ENCODE measurements around the gene MPL. TPM values are rescaled to one million over a fixed set of nuclear protein-coding genes. Genes with fewer than 3 reads are reported as not detected.
A peak's percentile ranks its signal among the peaks of the same experiment; 100 is the strongest.

Gene MPL
- total and polyA plus RNA-seq, 2 of the 8 experiments (the other 6 are each of a cell fraction or from before 2014, with no cell fraction given), result 0.08 TPM; not detected in 1

GRCh38 chr1:43293176-43293575 lies 44.4 kb upstream of the MPL start:
- H2BK12ac ChIP-seq (ENCODE audit: low read depth, low read length), result no peak overlapping the region; the same call in 1 of the 2 replicates
- H2BK20ac ChIP-seq (ENCODE audit: low read length), result peak overlapping the region; percentile 3; the same call in 1 of the 2 replicates
- no peak overlapping the region for H2BK15ac ChIP-seq (ENCODE audit: low read length)
- no peak overlapping the region for H3K56ac ChIP-seq (replicated peaks; ENCODE audit: insufficient read length, low read depth, low read length)
- no peak overlapping the region for H3K4me3 ChIP-seq (ENCODE audit: extremely low read depth in 1 of 4, insufficient read depth in 2 of 4, low read depth in 3 of 4, low read length in 4 of 4)
- peak overlapping the region; percentile 10 for H4K91ac ChIP-seq (replicated peaks; ENCODE audit: insufficient read length, low read length)
- TF ChIP-seq TEAD4 (IDR thresholded peaks at IDR 0.05; ENCODE audit: low read depth, low read length) (no peak), MAX (IDR thresholded peaks at IDR 0.05) (no peak)
- H3K79me2 ChIP-seq (ENCODE audit: control insufficient read depth in 1 of 2, insufficient read depth in 2 of 2, low read length in 2 of 2), result no peaks in the 10 kb centered on the region
- ChIA-PET POLR2A (ENCODE audit: partially characterized antibody) (interaction anchor here (1.0 to 2.0 kb wide), 4 partner anchors 14 to 65 kb away, joined by 3 to 7 read pairs (median 5); partner anchors contain the start of genes CDC20 and TMEM125), CTCF (ENCODE audit: partially characterized antibody) (interaction anchor here (0.9 to 3.1 kb wide), 6 partner anchors 8 to 121 kb away, joined by 3 to 26 read pairs (median 4); partner anchors contain the start of gene C1orf210)
- no peaks in the 10 kb centered on the region; the same call in 1 of the 2 replicates for H3K23me2 ChIP-seq (ENCODE audit: low read depth, low read length)
- H3K9ac ChIP-seq (replicated peaks in 1 of 4; ENCODE audit: extremely low read depth in 1 of 4, low read depth in 3 of 4, low read length in 3 of 4), result no peak overlapping the region
- no peak overlapping the region for H2BK120ac ChIP-seq (replicated peaks; ENCODE audit: low read depth, low read length)
- H3K27ac ChIP-seq (ENCODE audit: low read depth, low read length), result no peak overlapping the region
- H3K79me1 ChIP-seq (ENCODE audit: low read depth, low read length), result no peaks in the 10 kb centered on the region
- no peak overlapping the region for H4K5ac ChIP-seq (ENCODE audit: insufficient read length, low read depth, low read length)
- FAIRE-seq, result no peak
- no peaks in the 10 kb centered on the region for H4K20me1 ChIP-seq (replicated peaks in 1 of 2; ENCODE audit: control insufficient read depth in 1 of 2, insufficient read depth in 2 of 2, low read length in 2 of 2)
- no peak overlapping the region for H3K4ac ChIP-seq (replicated peaks; ENCODE audit: insufficient read length, low read depth, low read length)
- H3K9me3 ChIP-seq (ENCODE audit: insufficient read depth in 2 of 2, low read depth in 1 of 2, low read length in 1 of 2), result no peaks in the 10 kb centered on the region
- 68% methylated on average over 2 of the region's 2 CpGs; no CpG with 5 or more reads in 1 of the 2 experiments for WGBS, 2 experiments (ENCODE audit: extremely low coverage in 1 of 2, insufficient coverage in 1 of 2, insufficient read length in 1 of 2, insufficient replicate concordance in 2 of 2, low coverage in 1 of 2, low lambda C conversion rate in 2 of 2, missing lambda C conversion rate in 1 of 2)
- no peak overlapping the region for H2AK5ac ChIP-seq (ENCODE audit: low read depth, low read length)
- no peak overlapping the region for H4K8ac ChIP-seq (ENCODE audit: extremely low read depth, insufficient read depth, low read length)
- no peaks in the 10 kb centered on the region for H3K27me3 ChIP-seq (replicated peaks in 1 of 4; ENCODE audit: control insufficient read depth in 3 of 4, extremely low read depth in 1 of 4, insufficient read depth in 3 of 4, low read length in 3 of 4)
- no peak overlapping the region for H2BK5ac ChIP-seq (ENCODE audit: low read depth, low read length)
- H3K4me1 ChIP-seq (replicated peaks in 1 of 4; ENCODE audit: control insufficient read depth in 3 of 4, insufficient read depth in 4 of 4, low read length in 3 of 4), result peaks cover 0 to 8% (median 4%) of the 10 kb centered on the region in 4 experiments; a peak in 4 of 7 replicates
- H3K36me3 ChIP-seq (ENCODE audit: control insufficient read depth in 2 of 4, insufficient read depth in 4 of 4, low read length in 3 of 4), result no peaks in the 10 kb centered on the region
- H3K4me2 ChIP-seq (ENCODE audit: insufficient read depth in 1 of 2, low read depth in 2 of 2, low read length in 2 of 2), result no peak overlapping the region
- no peak overlapping the region for H3K14ac ChIP-seq (ENCODE audit: insufficient read length)
- DNase-seq (ENCODE audit: low read depth in 1 of 2, low spot score in 2 of 2), result no peak
- H3K23ac ChIP-seq (ENCODE audit: insufficient read length), result no peak overlapping the region
- H2AFZ ChIP-seq (ENCODE audit: low read length), result no peak overlapping the region
- no peak overlapping the region for H3K18ac ChIP-seq (ENCODE audit: extremely low read depth, low read length)
